Prostate gland (tissue), 2 donors: Measurements from ENCODE around the gene MYO1G. TPM values are rescaled to one million over a fixed set of nuclear protein-coding genes. Genes with fewer than 3 reads are reported as not detected.

ENCODE experiments used
- DNase-seq: peaks from one replicate; pipeline ENCODE4 v3.0.0-alpha.2; 2019; ENCODE audit warnings: low spot score
- H3K27ac ChIP-seq, 2 donors: fragments of 200-600 bp; sonication (generic); 2 replicates each; pipeline ENCODE4 v1.5.1; 2017 to 2019
- H3K27me3 ChIP-seq: fragments of 200-600 bp; sonication (generic); replicated peaks from 2 replicates; pipeline ENCODE4 v1.5.1; 2019; ENCODE audit not compliant: insufficient read depth
- H3K36me3 ChIP-seq, 2 donors: fragments of 200-600 bp; sonication (generic); 1 replicate in 1 of 2; 2 replicates in 1 of 2; pipeline versions ENCODE4 v1.5.1 to v1.8.1; 2017 to 2019
- H3K4me1 ChIP-seq: fragments of 200-600 bp; sonication (generic); replicated peaks from 2 replicates; pipeline ENCODE4 v1.5.1; 2019
- H3K4me3 ChIP-seq, 2 donors: fragments of 200-600 bp; sonication (generic); 2 replicates each; pipeline ENCODE4 v1.5.1; 2017 to 2019
- H3K9me3 ChIP-seq: fragments of 200-600 bp; sonication (generic); 2 replicates; pipeline ENCODE4 v1.5.1; 2017
- POLR2A ChIP-seq: fragments of 450-650 bp; IDR thresholded peaks from one replicate; pipeline ENCODE4 v1.6.1; 2016; ENCODE audit warnings: antibody characterized with exemption, mild to moderate bottlenecking
- POLR2AphosphoS5 ChIP-seq: sonication (generic); formaldehyde crosslinking; IDR thresholded peaks from one replicate; pipeline ENCODE4 v1.6.1; 2017; ENCODE audit warnings: antibody characterized with exemption
- WGBS: methylation state at CpG from one replicate; pipeline ENCODE4 v1.1.5; 2018; 5-methylcytosine and 5-hydroxymethylcytosine counted together
- intact Hi-C: fragments of 100-400 bp; cut with DNase I; formaldehyde crosslinking; loops from one replicate; pipeline ENCODE4 v1.14.2; 2022
- total RNA-seq, 2 donors: library from RNA; depleted of rRNA; stranded (reverse); fragments of >200 nt; gene quantifications; one replicate each; pipeline ENCODE4 v1.1.0, GENCODE V29; 2016
- TF ChIP-seq, protein P1 (sequence below), 4 experiments: fragments of 200-600 bp in 2 of 4; fragments of 450-650 bp in 2 of 4; sonication (generic) in 2 of 4; IDR thresholded peaks; 1 replicate in 3 of 4; 2 replicates in 1 of 4; pipeline ENCODE4 v1.5.1; 2016 to 2019; ENCODE audit warnings: antibody characterized with exemption in 4 of 4, mild to moderate bottlenecking in 2 of 4, moderate library complexity in 2 of 4

MYO1G gene
- total RNA-seq, 2 donors from 2014 or later, result 1.9 to 2.7 TPM

DNA sequence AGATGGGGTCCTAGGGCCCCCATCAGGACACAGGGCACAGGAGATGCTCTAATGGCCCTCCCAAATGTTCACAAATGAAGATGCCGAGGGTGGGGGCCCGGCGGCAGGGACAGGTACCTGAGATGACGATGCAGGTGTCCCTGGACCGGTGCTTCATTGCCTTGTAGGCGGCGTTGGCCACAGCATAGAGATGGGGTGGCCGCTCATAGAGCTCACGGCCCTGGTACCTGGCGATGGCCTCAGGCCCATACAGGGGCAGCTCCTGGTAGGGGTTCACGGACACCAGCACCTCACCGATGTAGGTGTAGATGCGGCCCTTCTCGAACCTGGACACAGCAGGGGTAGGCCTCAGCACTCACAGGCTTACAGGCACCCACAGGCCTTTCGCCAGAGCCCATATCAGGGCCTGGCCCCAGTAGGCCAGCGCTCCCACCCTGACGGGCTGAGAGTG, 2.0 kb downstream of the MYO1G start:
- intact Hi-C loops, result no loop called here
- Histone ChIP-seq H3K27ac (no peak overlapping the region), H3K4me3 (no peak overlapping the region), H3K36me3 (no peaks in the 10 kb centered on the region), H3K27me3 (no peaks in the 10 kb centered on the region), H3K4me1 (no peaks in the 10 kb centered on the region), H3K9me3 (no peaks in the 10 kb centered on the region)
- no peak for DNase-seq
- TF ChIP-seq POLR2A, result no peak
- TF ChIP-seq, protein P1, sequence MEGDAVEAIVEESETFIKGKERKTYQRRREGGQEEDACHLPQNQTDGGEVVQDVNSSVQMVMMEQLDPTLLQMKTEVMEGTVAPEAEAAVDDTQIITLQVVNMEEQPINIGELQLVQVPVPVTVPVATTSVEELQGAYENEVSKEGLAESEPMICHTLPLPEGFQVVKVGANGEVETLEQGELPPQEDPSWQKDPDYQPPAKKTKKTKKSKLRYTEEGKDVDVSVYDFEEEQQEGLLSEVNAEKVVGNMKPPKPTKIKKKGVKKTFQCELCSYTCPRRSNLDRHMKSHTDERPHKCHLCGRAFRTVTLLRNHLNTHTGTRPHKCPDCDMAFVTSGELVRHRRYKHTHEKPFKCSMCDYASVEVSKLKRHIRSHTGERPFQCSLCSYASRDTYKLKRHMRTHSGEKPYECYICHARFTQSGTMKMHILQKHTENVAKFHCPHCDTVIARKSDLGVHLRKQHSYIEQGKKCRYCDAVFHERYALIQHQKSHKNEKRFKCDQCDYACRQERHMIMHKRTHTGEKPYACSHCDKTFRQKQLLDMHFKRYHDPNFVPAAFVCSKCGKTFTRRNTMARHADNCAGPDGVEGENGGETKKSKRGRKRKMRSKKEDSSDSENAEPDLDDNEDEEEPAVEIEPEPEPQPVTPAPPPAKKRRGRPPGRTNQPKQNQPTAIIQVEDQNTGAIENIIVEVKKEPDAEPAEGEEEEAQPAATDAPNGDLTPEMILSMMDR (IDR thresholded peaks at IDR 0.05), result no peak
- 94% methylated on average over 11 of the region's 17 CpGs for WGBS

DNA sequence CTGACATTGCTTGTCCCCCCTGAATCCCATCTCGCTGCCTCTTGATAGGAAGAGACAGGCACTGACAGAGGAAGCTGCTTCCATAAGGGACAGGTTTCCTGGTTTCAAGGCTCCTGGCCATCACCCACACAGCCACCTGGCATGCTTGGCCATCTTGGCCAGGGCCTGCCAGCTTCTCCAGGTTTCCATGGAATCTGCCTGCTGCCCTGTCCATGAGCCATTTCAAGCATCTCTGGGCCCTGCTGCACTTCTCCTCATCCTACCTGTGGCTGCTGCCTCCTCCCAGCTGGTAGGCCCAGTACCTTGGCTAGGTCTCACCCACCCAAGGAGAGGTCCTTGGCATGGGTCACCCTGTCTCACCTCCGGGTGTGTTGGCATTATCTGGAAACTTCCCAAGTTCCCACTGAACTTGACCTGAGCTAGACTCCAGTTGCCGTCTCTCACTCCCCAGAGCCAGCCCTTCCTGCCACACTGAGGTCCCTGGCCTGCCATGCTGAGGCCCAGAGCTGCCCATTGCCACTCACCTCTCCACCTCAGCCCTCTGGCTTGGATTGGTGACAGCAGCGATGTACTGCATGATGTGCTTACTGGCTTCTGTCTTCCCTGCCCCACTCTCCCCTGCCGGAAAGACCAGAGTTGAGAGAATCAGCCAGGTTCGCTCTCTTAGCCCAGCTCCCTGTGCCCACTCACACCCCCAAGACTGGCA, 2.6 kb downstream of the MYO1G start:
- Histone ChIP-seq H3K27ac (no peak overlapping the region), H3K4me1 (no peaks in the 10 kb centered on the region), H3K9me3 (no peaks in the 10 kb centered on the region), H3K4me3 (no peak overlapping the region), H3K27me3 (no peaks in the 10 kb centered on the region), H3K36me3 (no peaks in the 10 kb centered on the region)
- DNase-seq, result no peak
- intact Hi-C loops, result no loop called here
- TF ChIP-seq POLR2A (no peak), POLR2AphosphoS5 (no peak)
- TF ChIP-seq, protein P1 (IDR thresholded peaks at IDR 0.05), result no peak
- 93% methylated on average over 6 of the region's 6 CpGs for WGBS

DNA sequence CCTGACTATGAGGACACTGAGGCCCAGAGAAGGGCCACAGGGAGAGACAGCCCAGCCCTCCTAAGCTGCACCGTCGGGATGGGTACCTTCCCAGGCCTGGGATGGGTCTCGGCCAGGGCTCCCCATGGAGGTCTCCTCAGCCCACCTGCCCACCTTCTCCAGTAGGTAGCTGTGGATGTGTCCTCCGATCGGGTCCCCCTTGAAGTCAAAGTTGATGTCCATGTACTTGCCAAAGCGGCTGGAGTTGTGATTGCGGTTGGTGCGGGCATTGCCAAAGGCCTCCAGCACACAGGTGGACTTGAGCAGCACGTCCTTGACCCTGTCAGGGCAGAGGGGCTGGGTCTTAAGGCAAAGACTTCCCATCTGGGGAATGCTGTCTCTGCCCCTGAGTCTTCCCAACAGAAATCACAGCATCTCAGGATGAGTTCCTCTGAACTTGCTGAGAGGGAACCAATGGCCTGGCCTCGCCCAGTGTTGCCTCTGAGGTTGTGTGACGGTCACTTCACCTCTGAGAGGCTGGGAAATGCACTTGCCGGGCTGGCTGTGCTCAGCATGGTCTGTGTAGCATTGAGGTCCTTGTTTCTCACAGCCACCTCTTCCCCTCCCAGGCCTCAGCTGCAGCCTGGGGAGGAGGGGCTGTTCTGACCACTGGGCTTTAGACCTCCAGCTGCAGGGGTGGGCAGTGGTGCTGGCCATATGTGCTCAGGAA, 3.3 kb downstream of the MYO1G start:
- Histone ChIP-seq H3K9me3 (no peaks in the 10 kb centered on the region), H3K36me3 (no peaks in the 10 kb centered on the region), H3K4me1 (no peaks in the 10 kb centered on the region), H3K4me3 (no peak overlapping the region), H3K27me3 (no peaks in the 10 kb centered on the region), H3K27ac (no peak overlapping the region)
- 93% methylated on average over 11 of the region's 12 CpGs for WGBS
- no peak for DNase-seq
- intact Hi-C loops, result no loop called here
- TF ChIP-seq POLR2AphosphoS5, result no peak
- TF ChIP-seq, protein P1 (IDR thresholded peaks at IDR 0.05), result no peak
- no peak for TF ChIP-seq POLR2A

DNA sequence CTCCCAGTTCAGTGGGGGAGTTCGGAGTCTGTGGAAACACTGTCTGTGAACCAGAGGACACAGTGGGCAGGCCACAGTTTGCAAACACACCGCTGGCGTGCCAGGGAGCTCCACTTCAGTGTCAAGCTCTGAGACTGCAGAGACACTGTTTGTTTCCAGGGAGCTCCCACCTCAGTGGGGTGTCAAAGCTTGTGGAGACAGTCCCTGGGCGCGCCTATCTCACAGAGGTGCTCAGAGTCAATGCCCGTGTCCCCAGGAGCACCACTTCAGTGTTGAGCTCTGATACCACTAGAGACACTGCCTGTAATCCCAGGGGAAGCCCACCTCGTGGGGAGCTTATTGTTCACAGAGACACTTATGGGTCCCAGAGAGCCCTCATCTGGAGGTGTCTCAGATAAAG, 4.3 kb downstream of the MYO1G start:
- Histone ChIP-seq H3K36me3 (no peaks in the 10 kb centered on the region), H3K4me1 (no peaks in the 10 kb centered on the region), H3K27ac (no peak overlapping the region), H3K27me3 (no peaks in the 10 kb centered on the region), H3K4me3 (no peak overlapping the region), H3K9me3 (no peaks in the 10 kb centered on the region)
- DNase-seq, result no peak
- TF ChIP-seq, protein P1 (IDR thresholded peaks at IDR 0.05), result no peak
- intact Hi-C loops, result no loop called here
- WGBS, result 82% methylated on average over 7 of the region's 7 CpGs
